Muscle of leg (tissue), 11 donors: ENCODE measurements around the gene CYP26B1. TPM values are rescaled to one million over a fixed set of nuclear protein-coding genes. Genes with fewer than 3 reads are reported as not detected.
A peak's percentile ranks its signal among the peaks of the same experiment; 100 is the strongest.

Experiments
- DNase-seq: peaks from one replicate; pipeline ENCODE4 v3.0.0; 2013
- H3K27ac ChIP-seq: one replicate; pipeline ENCODE4 v1.5.1; 2013; ENCODE audit warnings: mild to moderate bottlenecking, low read length, control low read depth
- H3K27me3 ChIP-seq: one replicate; pipeline ENCODE4 v1.6.1; 2013; ENCODE audit warnings: low read length; ENCODE audit not compliant: control insufficient read depth, insufficient read depth
- H3K36me3 ChIP-seq: one replicate; pipeline ENCODE4 v1.6.1; 2013; ENCODE audit warnings: low read length; ENCODE audit not compliant: control insufficient read depth, insufficient read depth
- H3K4me1 ChIP-seq: one replicate; pipeline ENCODE4 v1.6.1; 2013; ENCODE audit warnings: low read length; ENCODE audit not compliant: control insufficient read depth, insufficient read depth
- H3K4me3 ChIP-seq: one replicate; pipeline ENCODE4 v1.5.1; 2013; ENCODE audit warnings: low read length, control low read depth
- H3K9me3 ChIP-seq: replicated peaks from 2 replicates; pipeline ENCODE4 v1.6.1; 2013; ENCODE audit warnings: low read depth, low read length; ENCODE audit not compliant: control insufficient read depth
- WGBS: methylation state at CpG from one replicate; pipeline ENCODE4 v1.1.5; 2013; ENCODE audit warnings: missing lambda C conversion rate; ENCODE audit not compliant: insufficient coverage; 5-methylcytosine and 5-hydroxymethylcytosine counted together
- polyA plus RNA-seq, 8 donors: library from polyadenylated mRNA; unstranded; fragments of 120-200 nt; gene quantifications; one replicate each; pipeline versions ENCODE4 v1.2.1 to v1.2.3, GENCODE V29; 2013; ENCODE audit warnings: inconsistent platforms in 1 of 8, low replicate concordance in 1 of 8; ENCODE audit not compliant: insufficient read length in 8 of 8, insufficient read depth in 1 of 8
- total RNA-seq: library from RNA; stranded (reverse); fragments of 120-200 nt; gene quantifications from one replicate; pipeline ENCODE4 v1.2.4, GENCODE V29; 2013

Gene CYP26B1
- total and polyA plus RNA-seq, 9 donors = 7.6 to 16.2 (median 14.3) TPM

DNA sequence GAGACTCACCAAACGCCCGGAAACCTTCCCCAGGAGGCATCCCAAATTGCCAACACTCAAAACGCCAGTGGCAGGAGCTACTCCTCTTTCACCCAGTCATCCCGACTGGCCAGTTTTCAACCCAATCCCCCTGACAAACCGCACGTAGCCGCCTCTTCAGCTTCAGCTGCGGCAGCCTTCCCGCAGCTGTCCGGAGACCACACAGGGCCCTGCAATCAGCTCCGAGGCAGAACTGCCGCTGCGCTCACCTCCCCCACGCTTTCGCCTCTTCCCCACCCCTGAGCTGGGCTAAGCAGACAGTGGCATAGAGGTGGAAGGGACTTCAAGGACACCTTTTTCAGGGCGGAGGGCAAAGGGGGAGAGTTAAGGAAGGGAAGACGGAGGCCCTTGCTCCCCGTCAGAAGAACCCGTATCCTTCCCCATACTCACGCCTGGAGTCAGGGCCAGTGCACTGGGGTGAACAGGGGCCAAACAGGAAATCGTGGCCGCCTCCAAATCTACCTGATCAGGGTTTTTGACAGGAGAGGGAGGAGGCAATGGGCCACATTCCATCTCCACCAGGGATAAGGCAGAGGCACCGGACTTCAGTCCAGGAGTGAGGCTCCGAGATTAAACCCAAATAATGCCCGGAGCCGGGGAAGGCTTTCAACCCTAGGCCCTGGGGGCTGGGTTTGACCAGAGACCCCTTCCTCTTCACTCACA is 16.9 kb downstream of the CYP26B1 start:
- Histone ChIP-seq H3K27ac (no peak overlapping the region), H3K36me3 (peaks cover 24% of the 10 kb centered on the region), H3K9me3 (no peaks in the 10 kb centered on the region), H3K4me1 (peaks cover 14% of the 10 kb centered on the region), H3K27me3 (peaks cover 2% of the 10 kb centered on the region), H3K4me3 (no peak overlapping the region)
- 9% methylated on average over 5 of the region's 26 CpGs for WGBS
- no peak for DNase-seq

DNA sequence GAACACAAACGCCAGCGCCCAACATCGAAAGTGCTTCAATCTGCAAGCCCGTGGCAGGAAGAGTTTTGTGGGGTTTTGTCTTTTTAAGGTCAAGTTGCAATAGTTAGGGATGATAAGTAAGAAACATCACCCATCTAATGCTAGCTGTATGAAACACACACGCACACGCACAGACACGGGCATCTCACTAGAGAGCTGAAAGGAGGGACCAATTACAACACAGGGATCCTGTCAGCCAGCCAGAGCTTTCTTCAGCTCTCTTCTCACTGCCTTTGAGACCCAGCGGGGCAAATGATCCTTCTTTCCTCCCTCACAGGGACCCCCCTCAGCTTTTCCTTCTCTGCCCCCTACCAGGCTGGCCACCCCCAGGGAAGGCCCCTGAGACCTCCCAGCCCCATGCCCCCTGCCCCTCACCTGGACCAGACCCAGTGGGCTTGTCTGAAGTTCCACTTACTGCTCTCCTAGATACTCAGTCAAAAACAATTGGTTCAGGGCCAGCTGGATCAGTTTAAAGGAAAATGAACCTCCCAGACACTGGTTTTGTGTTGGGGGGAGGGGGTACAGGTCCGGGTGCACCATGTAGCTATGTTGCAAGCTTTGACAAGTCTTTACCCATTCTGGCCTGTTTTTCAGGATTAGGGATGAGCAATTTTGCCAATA is 17.9 kb downstream of the CYP26B1 start:
- WGBS = 80% methylated on average over 1 of the region's 9 CpGs
- Histone ChIP-seq H3K4me3 (no peak overlapping the region), H3K4me1 (peaks cover 13% of the 10 kb centered on the region), H3K9me3 (no peaks in the 10 kb centered on the region), H3K27me3 (no peaks in the 10 kb centered on the region), H3K27ac (no peak overlapping the region), H3K36me3 (peaks cover 23% of the 10 kb centered on the region)
- DNase-seq = peak; percentile 85

DNA sequence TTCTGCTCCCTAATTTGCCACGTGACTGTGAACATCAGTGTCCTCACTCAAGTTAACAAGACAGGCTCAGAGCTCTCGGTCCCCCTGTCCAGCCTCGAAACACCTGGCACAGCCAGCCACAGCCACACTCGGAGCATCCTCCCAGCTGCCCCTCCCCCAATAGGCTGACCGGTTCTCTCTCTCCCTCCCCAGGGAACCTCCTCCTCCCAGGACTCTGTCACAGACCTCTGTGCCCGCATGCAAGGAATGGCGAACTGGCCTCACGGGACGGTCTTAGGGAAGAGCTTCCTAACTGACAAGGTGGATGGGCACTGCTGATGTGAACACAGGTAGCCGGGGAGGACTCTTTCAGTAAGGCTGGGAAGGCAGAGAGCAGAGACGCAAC is 18.8 kb downstream of the CYP26B1 start:
- Histone ChIP-seq H3K27me3 (no peaks in the 10 kb centered on the region), H3K4me1 (peaks cover 13% of the 10 kb centered on the region), H3K9me3 (no peaks in the 10 kb centered on the region), H3K36me3 (peaks cover 15% of the 10 kb centered on the region), H3K4me3 (no peak overlapping the region), H3K27ac (no peak overlapping the region)
- no peak for DNase-seq
- 81% methylated on average over 7 of the region's 11 CpGs for WGBS

DNA sequence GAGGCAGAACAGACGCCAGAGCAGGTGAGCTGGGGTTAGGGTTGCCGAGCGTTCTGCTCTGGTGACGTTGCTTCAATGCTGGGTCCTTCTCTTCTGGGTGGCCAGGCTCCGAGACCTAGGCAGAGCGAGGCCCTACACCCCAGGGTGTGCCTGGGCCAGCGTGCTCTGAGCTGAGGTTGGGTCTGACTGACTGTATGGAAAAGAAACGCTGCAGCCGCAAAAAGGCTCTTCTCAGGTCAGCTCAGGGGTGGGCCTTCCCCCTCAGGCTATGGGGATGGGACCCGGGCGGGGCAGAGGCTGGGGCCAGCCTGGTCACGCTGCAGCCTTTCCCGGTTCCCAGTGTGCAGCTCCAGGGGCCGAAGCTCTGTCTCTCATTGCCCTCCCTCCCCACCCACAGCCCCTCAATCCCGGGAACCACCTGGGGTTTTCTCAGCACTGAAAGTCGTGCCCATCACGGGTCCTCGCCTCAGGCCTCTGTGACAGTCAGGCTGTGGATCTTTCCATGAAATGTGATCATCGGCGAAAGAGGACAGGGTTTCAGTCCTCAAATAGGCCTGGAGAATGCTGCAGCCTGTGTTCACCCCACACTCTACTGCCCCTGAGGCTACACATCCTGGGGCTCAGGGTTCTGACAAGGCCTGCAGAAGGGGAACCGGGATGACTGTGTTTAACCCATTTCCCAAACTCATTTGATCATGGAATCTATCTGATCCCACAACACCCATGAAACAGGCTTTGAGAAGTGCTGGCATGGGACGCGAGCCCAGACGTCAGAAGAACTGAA is 19.4 kb downstream of the CYP26B1 start:
- Histone ChIP-seq H3K4me1 (peaks cover 13% of the 10 kb centered on the region), H3K27ac (no peak overlapping the region), H3K9me3 (no peaks in the 10 kb centered on the region), H3K4me3 (no peak overlapping the region), H3K27me3 (no peaks in the 10 kb centered on the region), H3K36me3 (peaks cover 11% of the 10 kb centered on the region)
- DNase-seq = no peak
- 84% methylated on average over 22 of the region's 24 CpGs for WGBS

DNA sequence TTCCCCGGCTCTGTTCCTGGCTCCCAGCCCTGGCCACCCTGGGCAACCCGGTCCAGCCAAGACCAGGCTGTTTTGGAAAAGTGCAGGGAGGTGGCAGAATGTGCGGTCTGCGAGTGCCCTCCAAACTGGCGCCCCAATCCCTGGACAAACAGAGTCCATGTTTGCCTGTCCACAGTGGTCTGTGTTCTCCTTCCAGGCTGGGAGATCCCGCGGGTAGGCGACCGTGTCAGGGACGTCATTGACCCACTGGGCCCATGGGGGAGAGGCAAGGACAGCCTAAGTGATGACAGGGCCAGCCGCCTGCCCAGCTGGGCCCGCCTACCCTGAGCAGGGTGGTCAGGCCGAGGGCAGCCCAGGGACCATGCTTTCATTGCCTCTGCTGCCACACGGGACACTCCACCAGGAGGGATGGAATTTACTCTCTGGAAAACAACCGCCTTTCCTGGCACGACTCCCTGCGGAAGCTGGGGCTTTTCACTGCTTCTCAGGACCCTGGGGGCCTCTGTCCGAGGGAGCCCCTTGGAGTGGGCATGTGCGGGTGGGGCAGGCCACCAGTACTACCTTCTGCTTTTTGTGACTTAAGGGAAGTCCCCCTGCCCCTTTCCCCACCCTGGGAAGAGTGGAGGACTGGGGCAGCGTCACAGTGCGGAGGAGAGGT is 20.1 kb downstream of the CYP26B1 start:
- H3K27ac ChIP-seq = no peak overlapping the region
- no peaks in the 10 kb centered on the region for H3K27me3 ChIP-seq
- no peaks in the 10 kb centered on the region for H3K9me3 ChIP-seq
- H3K36me3 ChIP-seq = peaks cover 5% of the 10 kb centered on the region
- no peak overlapping the region for H3K4me3 ChIP-seq
- H3K4me1 ChIP-seq = peaks cover 13% of the 10 kb centered on the region
- DNase-seq = no peak
- 72% methylated on average over 20 of the region's 21 CpGs for WGBS

- no peak for DNase-seq
- Histone ChIP-seq H3K27ac (no peak overlapping the region), H3K4me1 (peaks cover 13% of the 10 kb centered on the region), H3K36me3 (no peaks in the 10 kb centered on the region), H3K4me3 (no peak overlapping the region), H3K27me3 (no peaks in the 10 kb centered on the region), H3K9me3 (no peaks in the 10 kb centered on the region)
- WGBS = 90% methylated on average over 5 of the region's 10 CpGs
Observed at GRCh38 chr2:72126186-72127100, 21.2 kb downstream of the CYP26B1 start.

DNA sequence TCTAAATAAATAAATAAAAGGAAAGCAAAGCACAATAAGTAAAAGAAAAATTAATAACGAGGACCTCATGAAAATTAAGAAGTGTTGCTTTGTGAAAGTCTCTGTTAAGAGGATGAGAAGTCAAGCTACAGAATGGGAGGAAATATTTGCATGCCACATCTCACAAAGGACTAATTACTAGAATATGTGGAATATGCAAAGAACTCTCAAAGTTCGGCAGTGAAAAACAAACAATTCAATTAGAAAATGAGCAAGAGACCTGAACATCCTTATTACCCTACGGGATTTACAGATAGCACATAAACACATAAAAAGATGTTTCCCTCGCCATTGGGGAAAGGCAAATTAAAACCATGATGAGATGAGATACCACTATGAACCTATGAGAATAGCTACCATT is 23.3 kb downstream of the CYP26B1 start:
- Histone ChIP-seq H3K4me1 (peaks cover 2% of the 10 kb centered on the region), H3K27ac (no peak overlapping the region), H3K27me3 (no peaks in the 10 kb centered on the region), H3K36me3 (no peaks in the 10 kb centered on the region), H3K9me3 (no peaks in the 10 kb centered on the region), H3K4me3 (no peak overlapping the region)
- no CpG with 5 or more reads among the region's 4 CpGs for WGBS
- no peak for DNase-seq

DNA sequence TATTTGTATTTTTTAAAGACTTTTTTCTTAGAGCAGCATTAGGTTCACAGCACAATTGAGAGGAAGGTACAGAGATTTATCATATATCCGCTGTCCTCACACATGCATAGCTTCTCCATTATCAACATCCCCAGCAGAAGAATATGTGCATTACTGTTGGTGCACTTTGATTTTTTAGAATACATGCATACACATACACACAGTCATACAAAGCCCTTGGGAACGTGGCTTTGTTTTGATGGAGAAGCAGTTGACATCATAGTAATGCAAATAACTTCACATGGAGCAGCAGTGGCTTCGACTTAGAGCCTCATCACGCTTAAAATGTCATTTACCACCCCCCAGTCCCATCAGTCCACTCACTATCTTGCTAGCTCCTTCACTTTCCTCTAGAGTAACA is 26.5 kb downstream of the CYP26B1 start:
- H3K27ac ChIP-seq = no peak overlapping the region
- H3K27me3 ChIP-seq = no peaks in the 10 kb centered on the region
- no peak overlapping the region for H3K4me3 ChIP-seq
- 78% methylated on average over 2 of the region's 4 CpGs for WGBS
- H3K36me3 ChIP-seq = no peaks in the 10 kb centered on the region
- no peaks in the 10 kb centered on the region for H3K9me3 ChIP-seq
- no peak for DNase-seq
- H3K4me1 ChIP-seq = peaks cover 2% of the 10 kb centered on the region

DNA sequence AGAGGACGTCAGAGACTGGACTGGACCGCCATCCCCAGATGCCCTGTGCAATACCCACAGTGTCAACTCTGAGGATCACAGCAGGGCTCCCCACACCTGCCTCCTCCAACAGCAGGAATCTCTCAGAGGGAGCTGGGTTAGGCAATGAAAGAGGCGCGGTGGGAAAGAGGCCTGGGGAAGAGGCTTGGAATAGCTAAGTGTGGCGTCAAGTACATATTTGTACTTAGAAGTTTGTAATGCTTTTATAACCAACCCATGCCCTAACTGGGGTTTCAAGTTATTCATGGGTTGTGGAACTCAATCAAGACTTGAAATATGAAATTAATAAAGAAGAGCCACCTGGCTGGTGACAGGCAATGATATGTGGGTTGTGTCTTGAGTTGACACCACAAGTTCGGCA is 28.7 kb downstream of the CYP26B1 start:
- Histone ChIP-seq H3K36me3 (no peaks in the 10 kb centered on the region), H3K27me3 (no peaks in the 10 kb centered on the region), H3K9me3 (no peaks in the 10 kb centered on the region), H3K27ac (no peak overlapping the region), H3K4me3 (no peak overlapping the region), H3K4me1 (peaks cover 16% of the 10 kb centered on the region)
- DNase-seq = no peak
- 90% methylated on average over 2 of the region's 6 CpGs for WGBS
